Endothelial cell of umbilical vein (primary cell): ENCODE measurements around the gene FOXP4. TPM values are rescaled to one million over a fixed set of nuclear protein-coding genes. Genes with fewer than 3 reads are reported as not detected.

Source experiments
- BruUV-seq: library from RNA; stranded (reverse); fragments of 400-500 nt; replicated peaks from 2 replicates; lab custom pipeline; 2021; lab: Mats Ljungman, UMichigan
- CTCF ChIA-PET: fragments of 300-600, 350-600 bp; sonication (Branson Sonifier 250); formaldehyde crosslinking; loops from one replicate; lab custom pipeline; 2021; ENCODE audit warnings: antibody characterized with exemption, inconsistent platforms; lab: Charles Lee
- POLR2A ChIA-PET: fragments of 300-600, 350-600 bp; sonication (Branson Sonifier 250); formaldehyde crosslinking; loops from one replicate; lab custom pipeline; 2021; ENCODE audit warnings: antibody characterized with exemption, inconsistent platforms; lab: Charles Lee
- DNase-seq: peaks from one replicate; pipeline ENCODE4 v3.0.0-alpha.2; 2011; ENCODE audit warnings: low read depth, low spot score
- FAIRE-seq: peaks from 2 replicates; lab custom pipeline; 2011; peaks lifted over from hg19 to GRCh38; lab: Jason Lieb, UNC
- H2AFZ ChIP-seq: 2 replicates; pipeline ENCODE4 v1.6.0; 2012; ENCODE audit warnings: low read depth, low read length, control low read depth, inconsistent platforms
- H3K27ac ChIP-seq: 2 replicates; pipeline ENCODE4 v1.5.1; 2011; ENCODE audit warnings: low read depth, mild to moderate bottlenecking, control low read depth, low read length, moderate library complexity; ENCODE audit not compliant: insufficient read depth
- H3K27me3 ChIP-seq, 2 experiments: 2 replicates each; pipeline versions ENCODE4 v1.6.0 to v1.6.1; 2011; ENCODE audit warnings: low read length in 2 of 2, mixed read lengths in 1 of 2; ENCODE audit not compliant: control insufficient read depth in 2 of 2, insufficient read depth in 2 of 2
- H3K36me3 ChIP-seq, 2 experiments: 2 replicates in 1 of 2; 3 replicates in 1 of 2; pipeline ENCODE4 v1.5.1; 2011; ENCODE audit warnings: low read length in 2 of 2, mild to moderate bottlenecking in 1 of 2, moderate library complexity in 1 of 2; ENCODE audit not compliant: control insufficient read depth in 2 of 2, insufficient read depth in 2 of 2; ENCODE audit errors: extremely low read depth in 1 of 2
- H3K4me1 ChIP-seq: 3 replicates; pipeline ENCODE4 v1.5.1; 2011; ENCODE audit warnings: mild to moderate bottlenecking, low read length; ENCODE audit not compliant: control insufficient read depth, insufficient read depth; ENCODE audit errors: extremely low read depth
- H3K4me2 ChIP-seq: 2 replicates; pipeline ENCODE4 v1.6.1; 2011; ENCODE audit warnings: low read length, control low read depth, mixed read lengths; ENCODE audit not compliant: insufficient read depth
- H3K4me3 ChIP-seq, 3 experiments: fragments of 200-600 bp in 1 of 3; sonication (generic), shearing (Covaris generic) in 1 of 3; replicated peaks in 1 of 3; 2 replicates each; pipeline ENCODE4 v1.5.1; 2011 to 2016; ENCODE audit warnings: control low read depth in 3 of 3, low read length in 3 of 3, mild to moderate bottlenecking in 2 of 3, inconsistent platforms in 1 of 3, low read depth in 1 of 3, moderate library complexity in 1 of 3; ENCODE audit not compliant: insufficient read depth in 1 of 3
- H3K79me2 ChIP-seq: 2 replicates; pipeline ENCODE4 v1.6.0; 2012; ENCODE audit warnings: low read length, inconsistent platforms; ENCODE audit not compliant: control insufficient read depth, insufficient read depth
- H3K9ac ChIP-seq: replicated peaks from 2 replicates; pipeline ENCODE3; 2011; ENCODE audit warnings: low read length, control low read depth; ENCODE audit not compliant: insufficient read depth; ENCODE audit errors: extremely low read depth
- H3K9me1 ChIP-seq: replicated peaks from 3 replicates; pipeline ENCODE4 v1.6.0; 2011; ENCODE audit warnings: mild to moderate bottlenecking, low read length; ENCODE audit not compliant: control insufficient read depth, insufficient read depth; ENCODE audit errors: extremely low read depth
- H3K9me3 ChIP-seq: replicated peaks from 2 replicates; pipeline ENCODE4 v1.5.1; 2012; ENCODE audit warnings: low read length, inconsistent platforms; ENCODE audit not compliant: control insufficient read depth, insufficient read depth
- H4K20me1 ChIP-seq: replicated peaks from 2 replicates; pipeline ENCODE3; 2011; ENCODE audit warnings: mild to moderate bottlenecking, low read length; ENCODE audit not compliant: control insufficient read depth, insufficient read depth; ENCODE audit errors: extremely low read depth
- CTCF ChIP-seq, 2 donors: IDR thresholded peaks; 1 replicate in 1 of 2; 2 replicates in 1 of 2; pipeline ENCODE4 v1.5.1; 2011; ENCODE audit warnings: low read length in 2 of 2, mild to moderate bottlenecking in 2 of 2, moderate library complexity in 2 of 2, control low read depth in 1 of 2, inconsistent platforms in 1 of 2, low read depth in 1 of 2; ENCODE audit not compliant: insufficient read depth in 1 of 2; ENCODE audit errors: extremely low read depth in 1 of 2
- EZH2 ChIP-seq: IDR thresholded peaks from 2 replicates; pipeline ENCODE4 v1.6.1; 2012; ENCODE audit warnings: borderline replicate concordance, low read depth, mild to moderate bottlenecking, moderate library complexity, low read length, inconsistent platforms; ENCODE audit not compliant: severe bottlenecking
- FOS ChIP-seq: IDR thresholded peaks from 2 replicates; pipeline ENCODE4 v1.6.1; 2011; ENCODE audit warnings: mild to moderate bottlenecking, low read length, moderate library complexity, borderline replicate concordance; ENCODE audit not compliant: insufficient read depth
- GATA2 ChIP-seq: IDR thresholded peaks from 2 replicates; pipeline ENCODE4 v1.7.0; 2011; ENCODE audit warnings: low read depth, mild to moderate bottlenecking, moderate library complexity, mixed read lengths, low read length; ENCODE audit not compliant: insufficient read length, insufficient read depth
- JUN ChIP-seq: IDR thresholded peaks from 2 replicates; pipeline ENCODE4 v1.6.1; 2011; ENCODE audit warnings: borderline replicate concordance, low read depth; ENCODE audit not compliant: insufficient read length, insufficient read depth
- MAX ChIP-seq: IDR thresholded peaks from 2 replicates; pipeline ENCODE4 v1.6.1; 2011; ENCODE audit not compliant: insufficient read depth, insufficient read length
- MYC ChIP-seq: IDR thresholded peaks from one replicate; pipeline ENCODE4 v1.6.1; 2011; ENCODE audit warnings: mild to moderate bottlenecking, low read depth, low read length
- POLR2A ChIP-seq: IDR thresholded peaks from 2 replicates; pipeline ENCODE4 v1.6.1; 2012; ENCODE audit warnings: low read depth, mild to moderate bottlenecking, control low read depth, low read length
- POLR2AphosphoS5 ChIP-seq: IDR thresholded peaks from 2 replicates; pipeline ENCODE4 v1.6.1; 2012; ENCODE audit warnings: low read depth, mild to moderate bottlenecking, control low read depth, low read length, moderate library complexity; ENCODE audit not compliant: insufficient read depth
- dilution Hi-C: fragments of 300-500 bp; cut with MboI; formaldehyde crosslinking; loops from one replicate; pipeline ENCODE4 v1.15.0; 2019; ENCODE audit warnings: low sequenced_read_pairs; ENCODE audit not compliant: extremely low pct_ligation_motif_present
- intact Hi-C: fragments of 100-400 bp; cut with micrococcal nuclease; formaldehyde crosslinking; loops from one replicate; pipeline ENCODE4 v1.10.0; 2022
- polyA plus RNA-seq, 4 experiments: library from polyadenylated mRNA; depleted of rRNA in 3 of 4; stranded (reverse) in 3 of 4; unstranded in 1 of 4; fragments of >200 nt; gene quantifications; 2 replicates each; pipeline versions ENCODE4 v1.2.1 to v1.2.3, GENCODE V29; 2011 to 2012; ENCODE audit warnings: missing spikeins in 1 of 4
- total RNA-seq: library from RNA; stranded (reverse); gene quantifications from 2 replicates; pipeline ENCODE4 v1.2.3, GENCODE V29; 2021

The FOXP4 gene
- total and polyA plus RNA-seq, 2 donors (not counting 3 experiments of a cell fraction or from before 2014, with no cell fraction given) = 5.6 to 23.9 TPM

GRCh38 chr6:41634657-41635056 lies 88.5 kb downstream of the FOXP4 start:
- H3K36me3 ChIP-seq = no peaks in the 10 kb centered on the region
- no peak overlapping the region for H2AFZ ChIP-seq
- no peak overlapping the region for H3K4me2 ChIP-seq
- no peak overlapping the region for H3K9ac ChIP-seq
- CTCF ChIA-PET = interaction anchor here (0.6 to 1.3 kb wide), 2 partner anchors 47 to 49 kb away, joined by 3 read pairs; no protein-coding TSS in a partner anchor
- H3K9me1 ChIP-seq = no peaks in the 10 kb centered on the region
- no peak overlapping the region for H3K4me3 ChIP-seq
- POLR2A ChIA-PET = no interaction called here
- H3K27me3 ChIP-seq = peaks cover 0 to 2% of the 10 kb centered on the region in 2 experiments
- no peaks in the 10 kb centered on the region for H3K79me2 ChIP-seq
- no peak for TF ChIP-seq POLR2AphosphoS5
- no peak for TF ChIP-seq CTCF (IDR thresholded peaks at IDR 0.05; ENCODE audit: extremely low read depth in 1 of 2, insufficient read depth in 1 of 2, low read depth in 1 of 2, low read length in 2 of 2)
- TF ChIP-seq FOS = no peak
- no peak for TF ChIP-seq MAX
- no peak for TF ChIP-seq MYC
- no peak for TF ChIP-seq POLR2A
- TF ChIP-seq GATA2 = no peak
- TF ChIP-seq JUN = no peak
- TF ChIP-seq EZH2 = no peak
- dilution Hi-C loops = no loop called here
- no peaks in the 10 kb centered on the region for H4K20me1 ChIP-seq
- intact Hi-C loops = no loop called here
- no peak overlapping the region for H3K27ac ChIP-seq
- FAIRE-seq (peak; percentile 42), DNase-seq (peak; percentile 41)
- H3K4me1 ChIP-seq = peaks cover 21% of the 10 kb centered on the region
- no TSS peak for BruUV-seq
- H3K9me3 ChIP-seq = no peaks in the 10 kb centered on the region
